Hair follicle dermal papilla cell (primary cell): Measurements from ENCODE around the gene C2orf74. TPM values are rescaled to one million over a fixed set of nuclear protein-coding genes. Genes with fewer than 3 reads are reported as not detected.

Experiments
- total RNA-seq: library from RNA; depleted of rRNA; stranded (reverse); fragments of >200 nt; gene quantifications from 2 replicates; pipeline ENCODE4 v1.2.3, GENCODE V29; 2012

Gene C2orf74
- 5.5 and 6.8 TPM in 2 replicates for total RNA-seq

DNA sequence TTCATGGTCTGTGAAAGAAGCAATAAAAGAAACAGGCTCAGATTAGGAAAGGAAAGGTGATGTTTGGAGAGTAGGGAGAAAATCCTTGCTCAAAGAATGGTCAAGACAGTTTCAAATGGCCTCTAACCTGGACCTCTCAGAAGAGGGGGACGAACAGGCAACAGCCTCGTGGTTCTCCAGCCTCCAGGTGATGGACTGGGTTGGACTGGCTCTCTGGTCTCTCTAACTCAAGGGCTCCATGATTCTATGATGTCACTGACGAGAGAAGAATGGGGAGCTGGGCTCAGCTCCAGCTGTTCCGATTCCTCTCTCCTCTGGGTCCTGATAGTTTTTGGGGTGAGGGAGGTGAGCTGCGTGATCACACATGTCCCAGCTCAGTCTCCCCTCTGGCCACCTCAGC, at the start of gene C2orf74:
TSS of gene C2orf74 (plus strand) at position 301 of the 400 bp plus-strand sequence. CDS start 327 bp downstream, outside the sequence.

Other genes with a start within 250 kb of the C2orf74 start
- 29.9 and 41.4 TPM in 2 replicates for gene PEX13, start 144.5 kb upstream of the C2orf74 start, total RNA-seq
- 3.8 and 6.5 TPM in 2 replicates for gene PUS10, start 143.9 kb upstream of the C2orf74 start, total RNA-seq
- gene SANBR, start 96.3 kb upstream of the C2orf74 start, total RNA-seq, result 7.5 and 10.2 TPM in 2 replicates